Prostate gland (tissue), 2 donors: ENCODE results near the gene ZNF862.

Experiments
- CTCF ChIP-seq, 4 experiments: fragments of 200-600 bp in 2 of 4; fragments of 450-650 bp in 2 of 4; sonication (generic) in 2 of 4; IDR thresholded peaks; 1 replicate in 3 of 4; 2 replicates in 1 of 4; pipeline ENCODE4 v1.5.1; 2016 to 2019; ENCODE audit warnings: antibody characterized with exemption in 4 of 4, mild to moderate bottlenecking in 2 of 4, moderate library complexity in 2 of 4
- POLR2A ChIP-seq: fragments of 450-650 bp; IDR thresholded peaks from one replicate; pipeline ENCODE4 v1.6.1; 2016; ENCODE audit warnings: antibody characterized with exemption, mild to moderate bottlenecking

GRCh38 chr7:149879271-149879743 lies 41.1 kb downstream of the ZNF862 start:
- TF ChIP-seq POLR2A (no peak), CTCF (IDR thresholded peaks at IDR 0.05) (no peak)
